SKM-1 (cell line): ENCODE results near the gene KIF2C.
"Not testable (repeated sequence)": the region's sequence is repeated elsewhere in the genome, so short reads cannot be mapped to it uniquely, and the experiment has no call there.

Source experiments
- DNase-seq: peaks from one replicate; lab custom pipeline; 2025; ENCODE audit not compliant: unreplicated experiment; lab: John Stamatoyannopoulos, UW

The KIF2C gene

DNA sequence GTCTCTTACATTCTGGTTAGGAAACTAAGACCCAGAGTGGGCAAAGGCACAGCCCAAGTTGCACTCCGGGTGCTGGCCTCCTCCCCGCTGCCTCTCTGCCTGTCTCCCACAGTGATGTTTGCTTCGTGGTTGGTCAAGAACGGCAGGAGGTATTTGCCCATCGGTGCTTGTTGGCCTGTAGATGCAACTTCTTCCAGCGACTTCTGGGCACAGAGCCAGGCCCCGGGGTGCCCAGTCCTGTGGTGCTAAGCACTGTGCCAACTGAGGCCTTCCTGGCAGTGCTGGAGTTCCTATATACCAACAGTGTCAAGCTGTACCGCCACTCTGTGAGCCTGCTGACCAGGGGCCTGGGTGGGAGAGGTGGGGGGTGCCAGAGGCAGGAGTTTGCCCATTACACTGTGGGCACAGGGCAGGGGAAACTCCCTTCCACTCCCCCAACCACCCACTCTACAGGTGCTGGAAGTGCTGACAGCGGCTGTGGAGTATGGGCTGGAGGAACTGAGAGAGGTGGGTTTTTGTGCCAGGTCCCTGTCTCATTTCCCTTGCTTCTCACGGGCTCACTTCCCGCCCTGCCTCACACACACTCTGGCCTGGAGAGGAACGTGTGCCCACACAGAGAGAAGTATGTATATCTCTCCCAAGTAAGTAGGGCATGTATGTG is 70.6 kb downstream of the KIF2C start:
- no peak for DNase-seq

DNA sequence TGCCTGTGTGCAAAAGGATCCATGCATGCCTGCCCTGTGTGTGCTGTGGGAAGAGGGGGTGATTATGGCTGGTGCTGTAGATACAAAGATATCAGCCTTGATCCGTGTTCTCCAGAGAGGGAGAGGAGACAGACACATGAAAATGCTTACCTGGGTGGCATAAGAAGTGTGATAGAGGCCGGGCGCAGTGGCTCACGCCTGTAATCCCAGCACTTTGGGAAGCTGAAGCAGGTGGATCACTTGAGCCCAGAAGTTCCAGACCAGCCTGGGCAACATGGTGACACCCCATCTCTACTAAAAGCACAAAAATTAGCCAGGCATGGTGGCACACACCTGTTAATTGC is 71.1 kb downstream of the KIF2C start:
- DNase-seq = not testable (repeated sequence)

DNA sequence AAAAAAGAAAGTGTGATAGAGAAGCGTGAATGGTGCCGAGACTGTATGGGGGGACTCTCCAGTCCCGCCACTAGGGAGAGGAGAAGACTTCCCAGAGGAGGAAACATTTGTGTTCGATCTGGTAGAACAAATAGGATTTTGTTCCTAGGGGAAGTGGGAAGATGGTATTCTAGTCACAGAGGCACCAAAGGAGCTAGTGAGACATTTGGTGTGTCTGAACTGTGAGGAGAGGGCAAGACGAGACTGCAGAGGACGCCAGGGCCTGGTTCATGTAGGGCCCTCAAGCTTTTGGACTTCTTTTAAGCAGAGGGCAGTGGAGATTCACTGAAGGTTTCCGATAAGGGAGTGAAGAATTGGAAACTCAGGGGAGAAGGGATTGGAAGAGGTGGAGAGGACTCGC is 71.6 kb downstream of the KIF2C start:
- DNase-seq = no peak

DNA sequence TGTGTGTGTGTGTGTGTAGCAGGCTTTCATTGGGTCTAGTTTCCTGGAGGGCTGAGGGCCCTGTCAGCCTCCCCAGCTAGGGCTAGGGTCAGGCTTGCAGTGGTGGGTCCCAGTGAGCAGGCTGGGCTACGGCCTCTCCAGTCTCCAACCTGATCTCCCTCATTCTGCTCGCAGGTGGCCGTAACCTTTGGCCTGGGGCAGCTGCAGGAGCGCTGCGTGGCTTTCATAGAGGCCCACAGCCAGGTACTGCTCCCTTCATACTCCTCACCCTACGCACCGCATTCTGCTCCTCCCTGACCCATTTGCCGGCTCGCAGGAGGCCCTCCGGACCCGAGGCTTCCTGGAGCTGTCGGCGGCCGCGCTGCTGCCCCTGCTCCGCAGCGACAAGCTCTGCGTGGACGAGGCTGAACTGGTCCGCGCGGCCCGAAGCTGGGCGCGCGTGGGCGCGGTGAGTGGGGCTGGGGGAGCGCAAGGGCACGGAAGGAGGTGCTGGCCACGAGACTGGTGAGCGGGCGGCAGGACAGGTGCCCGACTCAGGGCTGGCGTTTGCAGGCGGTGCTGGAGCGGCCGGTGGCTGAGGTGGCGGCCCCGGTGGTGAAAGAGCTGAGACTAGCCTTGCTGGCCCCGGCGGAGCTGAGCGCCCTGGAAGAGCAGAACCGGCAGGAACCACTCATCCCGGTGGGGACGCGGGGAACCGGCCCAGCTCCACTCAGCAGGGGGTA is 73.3 kb downstream of the KIF2C start:
- no peak for DNase-seq

DNA sequence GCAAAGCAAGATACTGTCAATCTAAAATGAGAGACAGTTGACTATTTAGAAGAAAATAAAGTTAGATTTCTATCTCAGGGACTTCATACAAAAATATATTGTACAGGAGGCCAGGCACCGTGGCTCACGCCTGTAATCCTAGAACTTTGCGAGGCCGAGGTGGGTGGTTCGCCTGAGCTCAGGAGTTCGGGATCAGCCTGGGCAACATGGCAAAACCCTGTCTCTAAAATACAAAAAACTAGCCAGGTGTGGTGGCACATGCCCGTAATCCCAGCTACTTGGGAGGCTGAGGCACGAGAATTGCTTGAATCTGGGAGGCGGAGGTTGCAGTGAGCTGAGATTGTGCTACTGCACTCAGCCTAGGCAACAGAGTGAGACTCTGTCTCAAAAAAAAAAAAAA is 76.3 kb downstream of the KIF2C start:
- not testable (repeated sequence) for DNase-seq

DNA sequence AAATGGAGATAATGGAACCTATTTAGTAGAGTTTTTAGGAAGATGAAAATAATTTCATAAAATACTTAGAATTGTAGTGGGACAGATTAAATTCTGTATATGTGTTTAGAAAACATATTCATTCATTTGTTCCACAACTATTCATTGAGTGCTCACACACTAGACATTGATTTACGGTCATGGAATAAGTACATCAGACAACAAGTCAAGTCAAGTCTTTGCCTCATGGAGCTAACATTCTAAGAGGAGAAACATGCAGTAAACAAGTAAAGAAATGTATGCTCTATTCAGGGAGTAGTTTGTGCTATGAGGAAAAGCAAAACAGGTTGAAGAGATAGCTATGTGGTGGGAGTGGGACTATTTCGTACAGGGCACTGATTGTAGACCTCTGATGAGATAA is 77.7 kb downstream of the KIF2C start:
- no peak for DNase-seq
